Astrocyte (in vitro differentiated cells and primary cell): ENCODE measurements around the gene ECE2. TPM values are rescaled to one million over a fixed set of nuclear protein-coding genes. Genes with fewer than 3 reads are reported as not detected.
A peak's percentile ranks its signal among the peaks of the same experiment; 100 is the strongest.

ENCODE experiments used
- DNase-seq: peaks from one replicate; pipeline ENCODE4 v3.0.0-alpha.2; 2010; ENCODE audit warnings: low read depth
- FAIRE-seq: peaks from 2 replicates; lab custom pipeline; 2011; peaks lifted over from hg19 to GRCh38; lab: Jason Lieb, UNC
- H2AFZ ChIP-seq: 2 replicates; pipeline ENCODE4 v1.6.0; 2012; ENCODE audit warnings: low read depth, low read length, inconsistent platforms
- H3K27ac ChIP-seq: 2 replicates; pipeline ENCODE4 v1.5.1; 2011; ENCODE audit warnings: low read depth, low read length, inconsistent platforms
- H3K27me3 ChIP-seq: 2 replicates; pipeline ENCODE4 v1.6.0; 2011; ENCODE audit warnings: low read length, inconsistent platforms; ENCODE audit not compliant: insufficient read depth
- H3K36me3 ChIP-seq: 2 replicates; pipeline ENCODE4 v1.5.1; 2011; ENCODE audit warnings: low read length, inconsistent platforms; ENCODE audit not compliant: insufficient read depth
- H3K4me1 ChIP-seq: 2 replicates; pipeline ENCODE4 v1.5.1; 2011; ENCODE audit warnings: low read length, inconsistent platforms; ENCODE audit not compliant: insufficient read depth
- H3K4me2 ChIP-seq: 2 replicates; pipeline ENCODE4 v1.6.0; 2012; ENCODE audit warnings: low read length, inconsistent platforms
- H3K4me3 ChIP-seq: 2 replicates; pipeline ENCODE4 v1.5.1; 2011; ENCODE audit warnings: low read depth, mild to moderate bottlenecking, low read length, inconsistent platforms; ENCODE audit not compliant: insufficient read depth
- H3K79me2 ChIP-seq: 2 replicates; pipeline ENCODE4 v1.6.0; 2012; ENCODE audit warnings: mild to moderate bottlenecking, low read length, inconsistent platforms; ENCODE audit not compliant: insufficient read depth
- H3K9ac ChIP-seq: 2 replicates; pipeline ENCODE4 v1.6.0; 2012; ENCODE audit warnings: mild to moderate bottlenecking, low read length, inconsistent platforms
- H3K9me3 ChIP-seq: 2 replicates; pipeline ENCODE4 v1.5.1; 2012; ENCODE audit warnings: low read depth, mild to moderate bottlenecking, low read length, inconsistent platforms; ENCODE audit not compliant: insufficient read depth
- H4K20me1 ChIP-seq: 2 replicates; pipeline ENCODE4 v1.6.0; 2012; ENCODE audit warnings: low read length, inconsistent platforms; ENCODE audit not compliant: insufficient read depth
- H3K27ac Mint-ChIP-seq: one replicate; pipeline ENCODE4 v1.8.0; 2021; ENCODE audit warnings: mild to moderate bottlenecking, mixed read lengths; ENCODE audit not compliant: unreplicated experiment
- H3K27me3 Mint-ChIP-seq: one replicate; pipeline ENCODE4 v1.8.0; 2021; ENCODE audit warnings: low read depth, mixed read lengths; ENCODE audit not compliant: unreplicated experiment
- H3K36me3 Mint-ChIP-seq: one replicate; pipeline ENCODE4 v1.8.0; 2021; ENCODE audit warnings: low read depth, mixed read lengths; ENCODE audit not compliant: unreplicated experiment
- H3K4me1 Mint-ChIP-seq: one replicate; pipeline ENCODE4 v1.8.0; 2021; ENCODE audit warnings: low read depth, mixed read lengths; ENCODE audit not compliant: unreplicated experiment
- H3K4me3 Mint-ChIP-seq: one replicate; pipeline ENCODE4 v1.8.0; 2021; ENCODE audit warnings: mild to moderate bottlenecking, moderate library complexity, mixed read lengths; ENCODE audit not compliant: unreplicated experiment
- H3K9me3 Mint-ChIP-seq: one replicate; pipeline ENCODE4 v1.8.0; 2021; ENCODE audit warnings: mild to moderate bottlenecking, mixed read lengths; ENCODE audit not compliant: unreplicated experiment
- EZH2 ChIP-seq: IDR thresholded peaks from 2 replicates; pipeline ENCODE4 v1.6.1; 2012; ENCODE audit warnings: mild to moderate bottlenecking, low read length, inconsistent platforms; ENCODE audit not compliant: insufficient read depth
- total RNA-seq: library from RNA; stranded (reverse); gene quantifications from 2 replicates; pipeline ENCODE4 v1.2.1, GENCODE V29; 2021
- TF ChIP-seq, protein P1 (sequence below): IDR thresholded peaks from 2 replicates; pipeline ENCODE4 v1.5.1; 2011; ENCODE audit warnings: low read depth, mild to moderate bottlenecking, inconsistent platforms, low read length, moderate library complexity; ENCODE audit not compliant: insufficient read depth

Gene ECE2
- total RNA-seq, 1 donor from 2014 or later, result not detected

DNA sequence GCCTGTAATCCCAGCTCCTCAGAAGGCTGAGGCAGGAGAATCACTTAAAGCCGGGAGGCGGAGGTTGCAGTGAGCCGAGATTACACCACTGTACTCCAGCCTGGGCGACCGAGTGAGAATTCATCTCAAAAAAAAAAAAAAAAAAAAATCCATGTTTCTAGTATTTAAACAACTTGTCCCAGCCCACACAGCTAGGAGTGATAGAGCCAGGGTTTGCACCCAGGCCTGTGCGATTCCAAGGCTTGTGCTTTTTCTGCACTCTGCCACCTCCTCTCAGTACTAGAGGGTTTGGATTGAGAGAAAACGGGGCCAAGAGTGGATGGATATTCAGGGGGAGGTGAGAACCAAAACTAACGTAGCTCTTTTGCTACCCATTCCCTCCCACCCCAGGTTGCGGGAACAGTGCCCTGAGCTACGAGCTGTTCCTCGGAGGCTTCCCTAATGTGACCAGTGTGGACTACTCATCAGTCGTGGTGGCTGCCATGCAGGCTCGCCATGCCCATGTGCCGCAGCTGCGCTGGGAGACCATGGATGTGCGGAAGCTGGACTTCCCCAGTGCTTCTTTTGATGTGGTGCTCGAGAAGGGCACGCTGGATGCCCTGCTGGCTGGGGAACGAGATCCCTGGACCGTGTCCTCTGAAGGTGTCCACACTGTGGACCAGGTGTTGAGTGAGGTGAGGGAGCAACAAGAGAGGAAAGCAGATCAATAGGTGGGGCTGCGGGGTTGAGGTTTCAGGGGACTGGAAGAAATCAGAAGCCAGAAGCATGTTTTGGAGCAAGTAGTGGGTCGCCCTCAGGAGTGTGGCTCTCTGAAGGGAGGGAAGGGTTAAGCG, 18.5 kb upstream of the ECE2 start:
- Histone ChIP-seq H3K4me3 (no peak overlapping the region), H3K36me3 (no peaks in the 10 kb centered on the region), H3K9ac (no peak overlapping the region), H3K4me2 (no peak overlapping the region), H3K9me3 (no peaks in the 10 kb centered on the region), H4K20me1 (peaks cover 32% of the 10 kb centered on the region), H3K79me2 (no peaks in the 10 kb centered on the region), H3K27me3 (peaks cover 5% of the 10 kb centered on the region), H2AFZ (no peak overlapping the region), H3K4me1 (peaks cover 13% of the 10 kb centered on the region), H3K27ac (no peak overlapping the region)
- no peak overlapping the region for H3K27ac Mint-ChIP-seq
- no peak overlapping the region for H3K4me3 Mint-ChIP-seq
- peaks cover 36% of the 10 kb centered on the region for H3K27me3 Mint-ChIP-seq
- DNase-seq (no peak), FAIRE-seq (no peak)
- peaks cover 12% of the 10 kb centered on the region for H3K36me3 Mint-ChIP-seq
- TF ChIP-seq, protein P1, sequence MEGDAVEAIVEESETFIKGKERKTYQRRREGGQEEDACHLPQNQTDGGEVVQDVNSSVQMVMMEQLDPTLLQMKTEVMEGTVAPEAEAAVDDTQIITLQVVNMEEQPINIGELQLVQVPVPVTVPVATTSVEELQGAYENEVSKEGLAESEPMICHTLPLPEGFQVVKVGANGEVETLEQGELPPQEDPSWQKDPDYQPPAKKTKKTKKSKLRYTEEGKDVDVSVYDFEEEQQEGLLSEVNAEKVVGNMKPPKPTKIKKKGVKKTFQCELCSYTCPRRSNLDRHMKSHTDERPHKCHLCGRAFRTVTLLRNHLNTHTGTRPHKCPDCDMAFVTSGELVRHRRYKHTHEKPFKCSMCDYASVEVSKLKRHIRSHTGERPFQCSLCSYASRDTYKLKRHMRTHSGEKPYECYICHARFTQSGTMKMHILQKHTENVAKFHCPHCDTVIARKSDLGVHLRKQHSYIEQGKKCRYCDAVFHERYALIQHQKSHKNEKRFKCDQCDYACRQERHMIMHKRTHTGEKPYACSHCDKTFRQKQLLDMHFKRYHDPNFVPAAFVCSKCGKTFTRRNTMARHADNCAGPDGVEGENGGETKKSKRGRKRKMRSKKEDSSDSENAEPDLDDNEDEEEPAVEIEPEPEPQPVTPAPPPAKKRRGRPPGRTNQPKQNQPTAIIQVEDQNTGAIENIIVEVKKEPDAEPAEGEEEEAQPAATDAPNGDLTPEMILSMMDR, result no peak
- no peak for TF ChIP-seq EZH2
- H3K9me3 Mint-ChIP-seq, result peaks cover 3% of the 10 kb centered on the region
- peaks cover 6% of the 10 kb centered on the region for H3K4me1 Mint-ChIP-seq

DNA sequence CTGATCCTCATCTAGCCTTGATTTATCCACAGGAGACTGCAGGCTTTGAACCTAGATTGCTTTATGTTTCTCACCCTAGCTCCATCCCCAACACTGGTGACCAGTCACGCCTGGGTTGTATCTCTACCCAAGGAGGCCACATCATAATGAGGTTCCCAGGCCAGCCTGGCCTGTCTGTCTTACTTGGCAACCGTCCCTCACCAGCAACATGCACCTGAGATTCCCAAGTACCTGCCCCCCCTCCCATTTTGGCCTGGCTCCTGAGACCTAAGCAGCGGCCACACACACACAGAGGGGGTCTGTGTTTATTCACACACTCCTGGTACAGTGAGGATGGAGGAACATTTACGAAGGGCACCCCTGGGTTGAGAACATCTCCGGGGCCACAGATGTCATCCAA, 16.9 kb upstream of the ECE2 start:
- Histone ChIP-seq H3K9ac (no peak overlapping the region), H3K79me2 (no peaks in the 10 kb centered on the region), H3K4me3 (no peak overlapping the region), H3K27ac (no peak overlapping the region), H3K36me3 (no peaks in the 10 kb centered on the region), H3K9me3 (no peaks in the 10 kb centered on the region), H3K4me2 (no peak overlapping the region), H2AFZ (no peak overlapping the region), H3K27me3 (peaks cover 11% of the 10 kb centered on the region), H4K20me1 (peaks cover 32% of the 10 kb centered on the region), H3K4me1 (peaks cover 18% of the 10 kb centered on the region)
- Mint-ChIP-seq H3K36me3 (peaks cover 12% of the 10 kb centered on the region), H3K9me3 (peaks cover 3% of the 10 kb centered on the region), H3K4me3 (no peak overlapping the region), H3K27ac (no peak overlapping the region), H3K27me3 (peaks cover 45% of the 10 kb centered on the region), H3K4me1 (peaks cover 11% of the 10 kb centered on the region)
- DNase-seq, result no peak
- TF ChIP-seq, protein P1, result no peak
- TF ChIP-seq EZH2, result no peak
- FAIRE-seq, result no peak

DNA sequence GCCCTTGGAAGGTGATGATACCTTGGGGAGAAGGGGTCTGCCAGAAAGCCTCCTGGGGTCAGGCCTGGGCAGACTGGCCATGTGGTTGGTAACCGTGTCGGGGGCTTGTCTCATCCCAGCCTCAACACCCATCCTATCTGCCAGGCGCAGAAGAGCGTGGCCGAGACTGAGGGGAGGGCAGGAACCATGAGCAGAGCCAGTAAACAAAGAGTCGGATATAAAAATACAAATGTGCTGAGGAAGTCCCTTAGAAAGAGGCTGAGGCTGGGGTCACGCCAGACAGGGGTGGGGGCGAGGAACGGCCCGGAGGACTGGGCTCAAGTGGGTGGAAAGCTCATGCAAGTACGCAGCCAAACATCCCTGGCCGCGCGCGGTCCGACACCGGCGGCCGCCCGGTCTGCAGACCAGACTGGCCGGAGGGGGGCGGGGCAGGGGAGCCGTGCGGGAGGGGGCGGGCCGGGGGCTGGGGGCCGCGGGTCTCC, 16.4 kb upstream of the ECE2 start:
- Histone ChIP-seq H3K9ac (no peak overlapping the region), H3K4me2 (no peak overlapping the region), H3K9me3 (no peaks in the 10 kb centered on the region), H3K36me3 (no peaks in the 10 kb centered on the region), H3K27ac (no peak overlapping the region), H3K4me1 (peaks cover 18% of the 10 kb centered on the region), H3K79me2 (no peaks in the 10 kb centered on the region), H3K27me3 (peaks cover 11% of the 10 kb centered on the region), H2AFZ (no peak overlapping the region), H4K20me1 (peaks cover 32% of the 10 kb centered on the region), H3K4me3 (no peak overlapping the region)
- no peak for DNase-seq
- Mint-ChIP-seq H3K36me3 (peaks cover 12% of the 10 kb centered on the region), H3K27ac (no peak overlapping the region), H3K4me1 (peaks cover 11% of the 10 kb centered on the region), H3K4me3 (no peak overlapping the region), H3K27me3 (peaks cover 46% of the 10 kb centered on the region), H3K9me3 (peaks cover 3% of the 10 kb centered on the region)
- TF ChIP-seq, protein P1, result no peak
- peak; percentile 38 for TF ChIP-seq EZH2
- no peak for FAIRE-seq
